NCI-H2171 treated with DMSO at 0.1 percent for 48 hours (cell line): ENCODE measurements around the gene KRT27.
"Not testable (repeated sequence)": the region's sequence is repeated elsewhere in the genome, so short reads cannot be mapped to it uniquely, and the experiment has no call there.

Experiments used
- DNase-seq: peaks from one replicate; lab custom pipeline; 2025; lab: John Stamatoyannopoulos, UW

The KRT27 gene

GRCh38 chr17:40782450-40782849, at the start of gene KRT27:
Gene KRT27, minus strand, starts transcription at chr17:40782550. Its CDS starts 57 bp downstream, at chr17:40782493.
- DNase-seq, result no peak

- DNase-seq, result no peak
These were observed 47.9 kb upstream of the KRT27 start for GRCh38 chr17:40830085-40830776.

- no peak for DNase-seq
These were observed 46.2 kb upstream of the KRT27 start for GRCh38 chr17:40828454-40829044.

- no peak for DNase-seq
These were observed 45.5 kb upstream of the KRT27 start for GRCh38 chr17:40827746-40828453.

- DNase-seq, result no peak
These were observed 43.2 kb upstream of the KRT27 start for GRCh38 chr17:40825599-40825998.

GRCh38 chr17:40824015-40824832, 41.9 kb upstream of the KRT27 start:
- DNase-seq, result no peak

GRCh38 chr17:40822132-40822812, 39.9 kb upstream of the KRT27 start, which contains the start of gene KRT10:
Gene KRT10, minus strand, starts transcription at chr17:40822614. Its CDS starts 29 bp downstream, at chr17:40822585.
- no peak for DNase-seq

GRCh38 chr17:40821536-40821935, 39.2 kb upstream of the KRT27 start:
- DNase-seq, result no peak

- no peak for DNase-seq
These were observed 38.0 kb upstream of the KRT27 start for GRCh38 chr17:40820228-40820838.

- DNase-seq, result no peak
These were observed 37.3 kb upstream of the KRT27 start for GRCh38 chr17:40819528-40820125.

- peak; percentile 73 for DNase-seq
These were observed 36.6 kb upstream of the KRT27 start for GRCh38 chr17:40818733-40819527.

- no peak for DNase-seq
These were observed 36.0 kb upstream of the KRT27 start for GRCh38 chr17:40818343-40818732.

- DNase-seq, result no peak
These were observed 34.8 kb upstream of the KRT27 start for GRCh38 chr17:40817103-40817682.

GRCh38 chr17:40816569-40816968, 34.2 kb upstream of the KRT27 start:
- DNase-seq, result no peak

- no peak for DNase-seq
These were observed 33.0 kb upstream of the KRT27 start for GRCh38 chr17:40815381-40815780.

- DNase-seq, result not testable (repeated sequence)
These were observed 32.3 kb upstream of the KRT27 start for GRCh38 chr17:40814657-40815056.

- DNase-seq, result no peak
These were observed 31.5 kb upstream of the KRT27 start for GRCh38 chr17:40813804-40814203.

GRCh38 chr17:40812639-40813038, 30.3 kb upstream of the KRT27 start:
- no peak for DNase-seq

- no peak for DNase-seq
These were observed 28.1 kb upstream of the KRT27 start for GRCh38 chr17:40810494-40810893.
